Measurements from ENCODE around the gene KIZ.

The KIZ gene

GRCh38 chr20:21219686-21220085 is 93.8 kb downstream of the KIZ start:
- no peak overlapping the region for H3K27ac ChIP-seq (ENCODE audit: low read length, poor library complexity, severe bottlenecking)
- DNase-seq: no peak
- 64% methylated on average over 1 of the region's 3 CpGs for WGBS

GRCh38 chr20:21224217-21224616 is 98.3 kb downstream of the KIZ start:
- Histone ChIP-seq H3K23ac (ENCODE audit: low read length in 2 of 2) (no peak overlapping the region), H3K18ac (ENCODE audit: low read depth in 1 of 2, low read length in 2 of 2) (no peak overlapping the region), H3K36me3 (ENCODE audit: control insufficient read depth in 1 of 2, insufficient read depth in 2 of 2, low read depth in 1 of 2, low read length in 2 of 2) (peaks cover 4 to 6% of the 10 kb centered on the region in 2 experiments), H2BK15ac (ENCODE audit: low read depth, poor library complexity, severe bottlenecking) (no peak overlapping the region), H3K4me3 (ENCODE audit: insufficient read depth in 1 of 2, low read depth in 1 of 2, low read length in 2 of 2) (no peak overlapping the region), H2BK5ac (ENCODE audit: low read depth, low read length, poor library complexity, severe bottlenecking) (no peak overlapping the region), H4K91ac (ENCODE audit: low read length) (no peak overlapping the region), H3K4ac (ENCODE audit: low read depth in 1 of 2, low read length in 2 of 2) (no peak overlapping the region), H3K27me3 (ENCODE audit: control insufficient read depth in 1 of 2, insufficient read depth in 1 of 2, low read length in 2 of 2) (no peaks in the 10 kb centered on the region), H3K4me1 (ENCODE audit: control insufficient read depth, insufficient read depth, low read depth, low read length) (no peaks in the 10 kb centered on the region), H2BK12ac (ENCODE audit: low read length in 2 of 2) (no peak overlapping the region), H2AFZ (ENCODE audit: low read depth, low read length) (no peak overlapping the region), H3K9ac (ENCODE audit: low read length) (no peak overlapping the region), H2BK120ac (ENCODE audit: low read depth, low read length) (no peak overlapping the region), H3K79me1 (replicated peaks; ENCODE audit: low read length, poor library complexity, severe bottlenecking) (no peaks in the 10 kb centered on the region), H3K14ac (ENCODE audit: low read length in 2 of 2) (no peak overlapping the region), H3K4me2 (ENCODE audit: low read length, poor library complexity, severe bottlenecking) (no peak overlapping the region), H3K9me3 (ENCODE audit: control insufficient read depth, low read length) (no peaks in the 10 kb centered on the region), H4K8ac (ENCODE audit: low read length) (no peak overlapping the region), H2AK5ac (ENCODE audit: low read length, severe bottlenecking) (no peak overlapping the region), H3K27ac (ENCODE audit: low read length, poor library complexity, severe bottlenecking) (no peak overlapping the region)
- 70% methylated on average over 2 of the region's 4 CpGs for WGBS
- DNase-seq: no peak

More at GRCh38 chr20:21219686-21220085, 93.8 kb downstream of the KIZ start:
- Histone ChIP-seq H3K27me3 (ENCODE audit: control insufficient read depth in 1 of 2, insufficient read depth in 1 of 2, low read length in 2 of 2) (no peaks in the 10 kb centered on the region), H3K36me3 (ENCODE audit: control insufficient read depth in 1 of 2, insufficient read depth in 2 of 2, low read depth in 1 of 2, low read length in 2 of 2) (peaks cover 0 to 14% of the 10 kb centered on the region in 2 experiments), H3K18ac (ENCODE audit: low read depth in 1 of 2, low read length in 2 of 2) (no peak overlapping the region), H3K4ac (ENCODE audit: low read depth in 1 of 2, low read length in 2 of 2) (no peak overlapping the region), H3K4me3 (ENCODE audit: insufficient read depth in 1 of 2, low read depth in 1 of 2, low read length in 2 of 2) (no peak overlapping the region), H2BK15ac (ENCODE audit: low read depth, poor library complexity, severe bottlenecking) (no peak overlapping the region), H3K79me1 (replicated peaks; ENCODE audit: low read length, poor library complexity, severe bottlenecking) (no peaks in the 10 kb centered on the region), H2AFZ (ENCODE audit: low read depth, low read length) (no peak overlapping the region), H4K8ac (ENCODE audit: low read length) (no peak overlapping the region), H3K4me2 (ENCODE audit: low read length, poor library complexity, severe bottlenecking) (no peak overlapping the region), H2BK120ac (ENCODE audit: low read depth, low read length) (no peak overlapping the region), H3K9ac (ENCODE audit: low read length) (no peak overlapping the region), H2AK5ac (ENCODE audit: low read length, severe bottlenecking) (no peak overlapping the region), H2BK5ac (ENCODE audit: low read depth, low read length, poor library complexity, severe bottlenecking) (no peak overlapping the region), H3K9me3 (ENCODE audit: control insufficient read depth, low read length) (no peaks in the 10 kb centered on the region), H3K23ac (ENCODE audit: low read length in 2 of 2) (no peak overlapping the region), H4K91ac (ENCODE audit: low read length) (no peak overlapping the region), H2BK12ac (ENCODE audit: low read length in 2 of 2) (no peak overlapping the region), H3K4me1 (ENCODE audit: control insufficient read depth, insufficient read depth, low read depth, low read length) (no peaks in the 10 kb centered on the region), H3K14ac (ENCODE audit: low read length in 2 of 2) (no peak overlapping the region)

- no peaks in the 10 kb centered on the region for H3K27me3 ChIP-seq (ENCODE audit: control insufficient read depth in 1 of 2, insufficient read depth in 1 of 2, low read length in 2 of 2)
- no peak overlapping the region for H3K14ac ChIP-seq (ENCODE audit: low read length in 2 of 2)
- no peak overlapping the region for H2BK15ac ChIP-seq (ENCODE audit: low read depth, poor library complexity, severe bottlenecking)
- no peak overlapping the region for H2AFZ ChIP-seq (ENCODE audit: low read depth, low read length)
- H2AK5ac ChIP-seq (ENCODE audit: low read length, severe bottlenecking): no peak overlapping the region
- H2BK120ac ChIP-seq (ENCODE audit: low read depth, low read length): no peak overlapping the region
- H3K18ac ChIP-seq (ENCODE audit: low read depth in 1 of 2, low read length in 2 of 2): no peak overlapping the region
- WGBS: 100% methylated on average over 3 of the region's 6 CpGs
- no peak overlapping the region for H3K4me2 ChIP-seq (ENCODE audit: low read length, poor library complexity, severe bottlenecking)
- H2BK12ac ChIP-seq (ENCODE audit: low read length in 2 of 2): no peak overlapping the region
- H3K4ac ChIP-seq (ENCODE audit: low read depth in 1 of 2, low read length in 2 of 2): no peak overlapping the region
- no peaks in the 10 kb centered on the region for H3K4me1 ChIP-seq (ENCODE audit: control insufficient read depth, insufficient read depth, low read depth, low read length)
- H4K8ac ChIP-seq (ENCODE audit: low read length): no peak overlapping the region
- no peak overlapping the region for H3K23ac ChIP-seq (ENCODE audit: low read length in 2 of 2)
- peaks cover 4 to 16% of the 10 kb centered on the region in 2 experiments for H3K36me3 ChIP-seq (ENCODE audit: control insufficient read depth in 1 of 2, insufficient read depth in 2 of 2, low read depth in 1 of 2, low read length in 2 of 2)
- H3K27ac ChIP-seq (ENCODE audit: low read length, poor library complexity, severe bottlenecking): no peak overlapping the region
- DNase-seq: peak; percentile 12
- H3K9me3 ChIP-seq (ENCODE audit: control insufficient read depth, low read length): no peaks in the 10 kb centered on the region
- H3K9ac ChIP-seq (ENCODE audit: low read length): no peak overlapping the region
- no peak overlapping the region for H4K91ac ChIP-seq (ENCODE audit: low read length)
- no peaks in the 10 kb centered on the region for H3K79me1 ChIP-seq (replicated peaks; ENCODE audit: low read length, poor library complexity, severe bottlenecking)
- no peak overlapping the region for H3K4me3 ChIP-seq (ENCODE audit: insufficient read depth in 1 of 2, low read depth in 1 of 2, low read length in 2 of 2)
- no peak overlapping the region for H2BK5ac ChIP-seq (ENCODE audit: low read depth, low read length, poor library complexity, severe bottlenecking)
Measured at GRCh38 chr20:21225215-21225947, 99.5 kb downstream of the KIZ start.

GRCh38 chr20:21228511-21228910 is 102.6 kb downstream of the KIZ start:
- no peak overlapping the region for H2AK5ac ChIP-seq (ENCODE audit: low read length, severe bottlenecking)
- no peak overlapping the region for H3K23ac ChIP-seq (ENCODE audit: low read length in 2 of 2)
- no peak overlapping the region for H4K8ac ChIP-seq (ENCODE audit: low read length)
- no peak overlapping the region for H3K27ac ChIP-seq (ENCODE audit: low read length, poor library complexity, severe bottlenecking)
- no peak overlapping the region for H4K91ac ChIP-seq (ENCODE audit: low read length)
- H3K27me3 ChIP-seq (ENCODE audit: control insufficient read depth in 1 of 2, insufficient read depth in 1 of 2, low read length in 2 of 2): no peaks in the 10 kb centered on the region
- DNase-seq: no peak
- peaks cover 4 to 34% of the 10 kb centered on the region in 2 experiments for H3K36me3 ChIP-seq (ENCODE audit: control insufficient read depth in 1 of 2, insufficient read depth in 2 of 2, low read depth in 1 of 2, low read length in 2 of 2)
- H2BK15ac ChIP-seq (ENCODE audit: low read depth, poor library complexity, severe bottlenecking): no peak overlapping the region
- no peak overlapping the region for H2AFZ ChIP-seq (ENCODE audit: low read depth, low read length)
- H2BK12ac ChIP-seq (ENCODE audit: low read length in 2 of 2): no peak overlapping the region
- no peak overlapping the region for H3K18ac ChIP-seq (ENCODE audit: low read depth in 1 of 2, low read length in 2 of 2)
- no peak overlapping the region for H3K9ac ChIP-seq (ENCODE audit: low read length)
- no peaks in the 10 kb centered on the region for H3K9me3 ChIP-seq (ENCODE audit: control insufficient read depth, low read length)
- no peak overlapping the region for H2BK5ac ChIP-seq (ENCODE audit: low read depth, low read length, poor library complexity, severe bottlenecking)
- H3K4me2 ChIP-seq (ENCODE audit: low read length, poor library complexity, severe bottlenecking): peak overlapping the region; percentile 19
- WGBS: 100% methylated on average over 2 of the region's 3 CpGs
- H3K79me1 ChIP-seq (replicated peaks; ENCODE audit: low read length, poor library complexity, severe bottlenecking): no peaks in the 10 kb centered on the region
- H3K4me1 ChIP-seq (ENCODE audit: control insufficient read depth, insufficient read depth, low read depth, low read length): no peaks in the 10 kb centered on the region
- no peak overlapping the region for H2BK120ac ChIP-seq (ENCODE audit: low read depth, low read length)
- H3K4ac ChIP-seq (ENCODE audit: low read depth in 1 of 2, low read length in 2 of 2): no peak overlapping the region
- H3K4me3 ChIP-seq (ENCODE audit: insufficient read depth in 1 of 2, low read depth in 1 of 2, low read length in 2 of 2): no peak overlapping the region
- no peak overlapping the region for H3K14ac ChIP-seq (ENCODE audit: low read length in 2 of 2)

Data from mesenchymal stem cell (in vitro differentiated cells and primary cell).